K562 (cell line): ENCODE results near the gene RNF217. TPM values are rescaled to one million over a fixed set of nuclear protein-coding genes. Genes with fewer than 3 reads are reported as not detected.
A peak's percentile ranks its signal among the peaks of the same experiment; 100 is the strongest.

Experiments
- ATAC-seq: fragments of 200-7000 bp; cut with Tn5 transposase; 3 replicates; pipeline ENCODE4 v1.9.1; 2020; ENCODE audit warnings: moderate library complexity
- BruUV-seq: library from RNA; stranded (reverse); fragments of 400-500 nt; replicated peaks from 2 replicates; lab custom pipeline; 2021; lab: Mats Ljungman, UMichigan
- CTCF ChIA-PET: fragments of 300-600 bp; formaldehyde crosslinking; extraction: SDS; loops from one replicate; lab custom pipeline; 2021; ENCODE audit warnings: low intra/inter-chr PET ratio; lab: Yijun Ruan, JAX
- POLR2A ChIA-PET: fragments of 300-600, 350-650 bp; sonication (Branson Sonifier 250); formaldehyde crosslinking; extraction: SDS; loops from one replicate; lab custom pipeline; 2021; ENCODE audit warnings: antibody characterized with exemption, inconsistent platforms; lab: Yijun Ruan, JAX
- DNase-seq, 4 experiments: peaks; one replicate each; pipeline versions ENCODE4 v3.0.0 to v3.0.0-alpha.2; 2011 to 2018; ENCODE audit warnings: low spot score in 3 of 4, mixed read lengths in 3 of 4; ENCODE audit errors: extremely low read depth in 1 of 4
- FAIRE-seq: peaks from 2 replicates; lab custom pipeline; 2011; peaks lifted over from hg19 to GRCh38; lab: Jason Lieb, UNC
- H2AFZ ChIP-seq: 2 replicates; pipeline ENCODE4 v1.6.0; 2011; ENCODE audit warnings: low read depth, low read length, control low read depth, inconsistent platforms
- H3K27ac ChIP-seq: fragments of 200-600 bp; 3 replicates; pipeline ENCODE4 v1.8.0; 2011; ENCODE audit warnings: low read depth, mild to moderate bottlenecking, control low read depth, inconsistent platforms, low read length, moderate library complexity, mixed read lengths; ENCODE audit errors: extremely low read depth
- H3K27me3 ChIP-seq, 2 experiments: fragments of 300-600 bp in 1 of 2; 2 replicates in 1 of 2; 3 replicates in 1 of 2; pipeline versions ENCODE4 v1.6.0 to v1.8.0; 2011; ENCODE audit warnings: inconsistent platforms in 2 of 2, low read length in 2 of 2, mild to moderate bottlenecking in 1 of 2, mixed read lengths in 1 of 2, moderate library complexity in 1 of 2; ENCODE audit not compliant: control insufficient read depth in 2 of 2, insufficient read depth in 2 of 2
- H3K36me3 ChIP-seq: fragments of 300-600 bp; 3 replicates; pipeline ENCODE4 v1.8.0; 2011; ENCODE audit warnings: mild to moderate bottlenecking, low read length, inconsistent platforms; ENCODE audit not compliant: control insufficient read depth, insufficient read depth
- H3K4me1 ChIP-seq, 2 experiments: fragments of 200-600 bp in 1 of 2; replicated peaks in 1 of 2; 2 replicates in 1 of 2; 3 replicates in 1 of 2; pipeline versions ENCODE4 v1.5.1 to v1.8.0; 2011; ENCODE audit warnings: inconsistent platforms in 2 of 2, low read length in 2 of 2, mild to moderate bottlenecking in 1 of 2, mixed read lengths in 1 of 2, moderate library complexity in 1 of 2; ENCODE audit not compliant: control insufficient read depth in 2 of 2, insufficient read depth in 2 of 2
- H3K4me2 ChIP-seq: 2 replicates; pipeline ENCODE4 v1.6.1; 2011; ENCODE audit warnings: low read length, control low read depth, inconsistent platforms, mixed read lengths; ENCODE audit not compliant: insufficient read depth
- H3K4me3 ChIP-seq: fragments of 200-600 bp; sonication (generic), shearing (Covaris generic); 2 replicates; pipeline ENCODE4 v1.5.1; 2016; ENCODE audit warnings: control low read depth, inconsistent platforms
- H3K79me2 ChIP-seq: fragments of 200-600 bp; 3 replicates; pipeline ENCODE4 v1.8.0; 2011; ENCODE audit warnings: low read length, inconsistent platforms; ENCODE audit not compliant: control insufficient read depth, insufficient read depth
- H3K9ac ChIP-seq, 2 experiments: 2 replicates each; pipeline versions ENCODE4 v1.6.0 to v1.6.1; 2011; ENCODE audit warnings: low read depth in 2 of 2, low read length in 2 of 2, control low read depth in 1 of 2, inconsistent platforms in 1 of 2, mild to moderate bottlenecking in 1 of 2, mixed read lengths in 1 of 2; ENCODE audit not compliant: insufficient read depth in 1 of 2
- H3K9me1 ChIP-seq: one replicate; pipeline ENCODE4 v1.6.0; 2011; ENCODE audit warnings: inconsistent platforms, mild to moderate bottlenecking, low read length, moderate library complexity; ENCODE audit not compliant: control insufficient read depth, insufficient read depth
- H3K9me3 ChIP-seq: replicated peaks from 2 replicates; pipeline ENCODE4 v1.5.1; 2011; ENCODE audit warnings: low read depth, low read length, inconsistent platforms; ENCODE audit not compliant: control insufficient read depth, insufficient read depth
- H4K20me1 ChIP-seq: replicated peaks from 2 replicates; pipeline ENCODE4 v1.6.1; 2011; ENCODE audit warnings: low read length, inconsistent platforms, mixed read lengths; ENCODE audit not compliant: control insufficient read depth, insufficient read depth
- ETV5 ChIP-seq: sonication (generic); formaldehyde crosslinking; IDR thresholded peaks from 2 replicates; pipeline ENCODE4 v1.4.0; 2020; ENCODE audit warnings: low read depth, mild to moderate bottlenecking, missing genetic modification reagents
- GATAD2B ChIP-seq: fragments of 450-650 bp; IDR thresholded peaks from 2 replicates; pipeline ENCODE4 v1.6.1; 2017; ENCODE audit warnings: mild to moderate bottlenecking, borderline replicate concordance
- HSF4 ChIP-seq: fragments of 250-450 bp; sonication (Bioruptor Pico); IDR thresholded peaks from 2 replicates; pipeline ENCODE4 v2.1.2; 2022; ENCODE audit warnings: mild to moderate bottlenecking, moderate library complexity, borderline replicate concordance
- MEF2A ChIP-seq: IDR thresholded peaks from 2 replicates; pipeline ENCODE4 v1.6.1; 2011; ENCODE audit warnings: low read depth, mild to moderate bottlenecking, low read length, moderate library complexity; ENCODE audit not compliant: control insufficient read depth
- RBM15 ChIP-seq: fragments of 200-400 bp; formaldehyde crosslinking; IDR thresholded peaks from 2 replicates; pipeline ENCODE4 v1.6.1; 2018; ENCODE audit warnings: mild to moderate bottlenecking, low read length, moderate library complexity; ENCODE audit not compliant: insufficient read depth
- TFAM ChIP-seq: fragments of 250-450 bp; sonication (Bioruptor Pico); conservative IDR thresholded peaks from 2 replicates; pipeline ENCODE4 v1.5.0; 2021; ENCODE audit warnings: mild to moderate bottlenecking, moderate library complexity
- ZNF311 ChIP-seq: fragments of 250-450 bp; sonication (Bioruptor Pico); IDR thresholded peaks from 2 replicates; pipeline ENCODE4 v1.4.0; 2020; ENCODE audit warnings: mild to moderate bottlenecking, moderate library complexity
- WGBS: fragments of 100-300 bp; shearing (Covaris generic); methylation state at CpG from one replicate; pipeline ENCODE4 v1.1.6; 2016; ENCODE audit warnings: low coverage, mixed read lengths; ENCODE audit not compliant: insufficient coverage; ENCODE audit errors: missing lambda C conversion rate; 5-methylcytosine and 5-hydroxymethylcytosine counted together
- in situ Hi-C: fragments of 300-500 bp; cut with MboI; formaldehyde crosslinking; loops from 4 replicates; pipeline ENCODE4 v1.15.0; 2018; ENCODE audit warnings: inconsistent platforms, mixed read lengths
- intact Hi-C: fragments of 100-400 bp; cut with micrococcal nuclease; formaldehyde crosslinking; loops from 2 replicates; pipeline ENCODE4 v1.14.2; 2022
- polyA plus RNA-seq, 8 experiments: library from polyadenylated mRNA; depleted of rRNA in 4 of 8; stranded (reverse) in 5 of 8; unstranded in 3 of 8; fragments of >200 nt; fragmentation: Nextera tagmentation in 2 of 8; fragmentation: Illumina TruSeq in 1 of 8; extraction: Ambion mirVana in 2 of 8; extraction: Trizol in 1 of 8; gene quantifications; 2 replicates each; pipeline versions ENCODE4 v1.2.1 to v1.2.3, GENCODE V29; 2011 to 2014; ENCODE audit warnings: inconsistent platforms in 1 of 8, missing spikeins in 1 of 8
- total RNA-seq, 7 experiments: library from RNA; depleted of rRNA in 6 of 7; stranded (reverse); fragments of >200 nt in 6 of 7; fragmentation: Illumina TruSeq in 2 of 7; extraction: Trizol in 2 of 7; gene quantifications; 2 replicates each; pipeline versions ENCODE4 v1.2.1 to v1.2.3, GENCODE V29; 2011 to 2021; ENCODE audit warnings: low replicate concordance in 1 of 7
- TF ChIP-seq, protein P1 (sequence below): fragments of 250-450 bp; sonication (Bioruptor Pico); IDR thresholded peaks from 2 replicates; pipeline ENCODE4 v1.5.0; 2020; ENCODE audit warnings: mild to moderate bottlenecking, borderline replicate concordance
- TF ChIP-seq, protein P2 (sequence below): sonication (generic); formaldehyde crosslinking; IDR thresholded peaks from 2 replicates; pipeline ENCODE4 v1.8.1; 2023; ENCODE audit warnings: mild to moderate bottlenecking, missing genetic modification reagents
- TF ChIP-seq, protein P3 (sequence below), 2 experiments: fragments of 450-650 bp; IDR thresholded peaks; 2 replicates each; pipeline ENCODE4 v1.6.1; 2016
- TF ChIP-seq, protein P4 (sequence below): sonication (generic); formaldehyde crosslinking; IDR thresholded peaks from 2 replicates; pipeline ENCODE4 v1.5.0; 2020; ENCODE audit warnings: missing genetic modification reagents
- TF ChIP-seq, protein P5 (sequence below): sonication (generic); formaldehyde crosslinking; IDR thresholded peaks from 2 replicates; pipeline ENCODE4 v1.8.0; 2022; ENCODE audit warnings: mild to moderate bottlenecking, missing genetic modification reagents, borderline replicate concordance

RNF217 gene
- total and polyA plus RNA-seq, 9 of the 15 experiments (the other 6 are each of a cell fraction or from before 2014, with no cell fraction given) = 2.9 to 25.6 (median 12.0) TPM

DNA sequence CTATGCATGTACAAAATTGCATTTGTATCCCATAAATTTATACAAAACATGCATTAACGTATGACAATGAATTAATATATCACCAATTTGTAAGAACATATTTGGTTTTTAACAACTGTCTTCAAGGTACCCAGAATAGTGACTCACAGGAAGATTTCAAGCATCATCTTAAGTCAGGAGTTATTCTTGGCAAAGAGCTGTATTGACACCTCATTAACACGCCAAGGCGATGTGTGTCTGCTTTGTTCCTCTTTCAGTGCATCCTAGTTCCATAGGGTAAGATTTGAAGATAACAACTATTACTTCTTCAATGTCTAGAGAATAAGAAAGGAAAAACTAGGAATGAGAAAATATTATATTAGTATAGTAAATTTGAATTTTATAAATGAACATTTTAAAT is 155.6 kb downstream of the RNF217 start (continued):
- TF ChIP-seq, protein P1, sequence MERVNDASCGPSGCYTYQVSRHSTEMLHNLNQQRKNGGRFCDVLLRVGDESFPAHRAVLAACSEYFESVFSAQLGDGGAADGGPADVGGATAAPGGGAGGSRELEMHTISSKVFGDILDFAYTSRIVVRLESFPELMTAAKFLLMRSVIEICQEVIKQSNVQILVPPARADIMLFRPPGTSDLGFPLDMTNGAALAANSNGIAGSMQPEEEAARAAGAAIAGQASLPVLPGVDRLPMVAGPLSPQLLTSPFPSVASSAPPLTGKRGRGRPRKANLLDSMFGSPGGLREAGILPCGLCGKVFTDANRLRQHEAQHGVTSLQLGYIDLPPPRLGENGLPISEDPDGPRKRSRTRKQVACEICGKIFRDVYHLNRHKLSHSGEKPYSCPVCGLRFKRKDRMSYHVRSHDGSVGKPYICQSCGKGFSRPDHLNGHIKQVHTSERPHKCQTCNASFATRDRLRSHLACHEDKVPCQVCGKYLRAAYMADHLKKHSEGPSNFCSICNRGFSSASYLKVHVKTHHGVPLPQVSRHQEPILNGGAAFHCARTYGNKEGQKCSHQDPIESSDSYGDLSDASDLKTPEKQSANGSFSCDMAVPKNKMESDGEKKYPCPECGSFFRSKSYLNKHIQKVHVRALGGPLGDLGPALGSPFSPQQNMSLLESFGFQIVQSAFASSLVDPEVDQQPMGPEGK (CRISPR knock-in tag) = no peak
- no peak for TF ChIP-seq HSF4 (CRISPR knock-in tag)
- no peak for TF ChIP-seq ETV5
- no peak for TF ChIP-seq TFAM (CRISPR knock-in tag)
- TF ChIP-seq, all 486 proteins: peak for 0

DNA sequence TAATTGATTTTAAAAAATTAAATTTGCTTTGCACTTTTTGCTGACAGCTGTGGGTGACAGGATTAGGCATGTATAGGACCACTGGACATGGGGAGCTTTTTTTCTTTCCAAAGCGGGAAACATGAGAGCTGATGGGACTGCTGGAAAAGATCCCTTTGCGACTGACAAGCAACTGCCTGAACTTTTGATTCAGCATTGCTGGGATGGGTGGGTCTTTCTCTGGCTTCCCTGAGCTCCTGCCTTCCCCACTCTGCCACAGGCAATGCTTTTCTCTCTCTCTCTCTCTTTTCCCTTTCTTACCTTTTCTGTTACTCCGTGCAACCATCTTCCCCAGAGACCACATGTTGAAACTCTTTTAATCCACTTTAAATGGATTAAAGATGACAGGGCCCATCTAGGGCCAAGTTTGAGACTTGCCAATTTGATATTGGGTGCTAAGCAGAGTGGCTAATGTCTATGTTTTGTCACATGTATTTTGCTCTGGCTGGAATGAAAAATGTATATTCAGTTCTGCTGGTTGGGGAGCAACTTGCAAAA is 157.9 kb downstream of the RNF217 start:
- DNase-seq (no peak), ATAC-seq (no peak), FAIRE-seq (no peak)
- no peaks in the 10 kb centered on the region for H3K79me2 ChIP-seq
- BruUV-seq = no TSS peak
- H3K9ac ChIP-seq = no peak overlapping the region
- no peak overlapping the region for H3K27ac ChIP-seq
- ChIA-PET CTCF (no interaction called here), POLR2A (no interaction called here)
- peaks cover 0 to 6% of the 10 kb centered on the region in 2 experiments; a peak in 2 of 5 replicates for H3K4me1 ChIP-seq
- no peaks in the 10 kb centered on the region for H3K9me3 ChIP-seq
- 0 out of 2 replicates have a peak overlapping the region, but pooled peaks have one; percentile 16 for H2AFZ ChIP-seq
- no peaks in the 10 kb centered on the region for H3K36me3 ChIP-seq
- 53% methylated on average over 3 of the region's 3 CpGs for WGBS
- H3K4me2 ChIP-seq = no peak overlapping the region
- no peaks in the 10 kb centered on the region for H3K27me3 ChIP-seq
- intact Hi-C loops (no loop called here), in situ Hi-C loops (no loop called here)
- H3K9me1 ChIP-seq = no peaks in the 10 kb centered on the region
- H4K20me1 ChIP-seq = no peaks in the 10 kb centered on the region
- no peak overlapping the region for H3K4me3 ChIP-seq
- TF ChIP-seq, protein P2, sequence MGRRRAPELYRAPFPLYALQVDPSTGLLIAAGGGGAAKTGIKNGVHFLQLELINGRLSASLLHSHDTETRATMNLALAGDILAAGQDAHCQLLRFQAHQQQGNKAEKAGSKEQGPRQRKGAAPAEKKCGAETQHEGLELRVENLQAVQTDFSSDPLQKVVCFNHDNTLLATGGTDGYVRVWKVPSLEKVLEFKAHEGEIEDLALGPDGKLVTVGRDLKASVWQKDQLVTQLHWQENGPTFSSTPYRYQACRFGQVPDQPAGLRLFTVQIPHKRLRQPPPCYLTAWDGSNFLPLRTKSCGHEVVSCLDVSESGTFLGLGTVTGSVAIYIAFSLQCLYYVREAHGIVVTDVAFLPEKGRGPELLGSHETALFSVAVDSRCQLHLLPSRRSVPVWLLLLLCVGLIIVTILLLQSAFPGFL (CRISPR knock-in tag) = no peak
- TF ChIP-seq MEF2A = no peak
- TF ChIP-seq, protein P3, sequence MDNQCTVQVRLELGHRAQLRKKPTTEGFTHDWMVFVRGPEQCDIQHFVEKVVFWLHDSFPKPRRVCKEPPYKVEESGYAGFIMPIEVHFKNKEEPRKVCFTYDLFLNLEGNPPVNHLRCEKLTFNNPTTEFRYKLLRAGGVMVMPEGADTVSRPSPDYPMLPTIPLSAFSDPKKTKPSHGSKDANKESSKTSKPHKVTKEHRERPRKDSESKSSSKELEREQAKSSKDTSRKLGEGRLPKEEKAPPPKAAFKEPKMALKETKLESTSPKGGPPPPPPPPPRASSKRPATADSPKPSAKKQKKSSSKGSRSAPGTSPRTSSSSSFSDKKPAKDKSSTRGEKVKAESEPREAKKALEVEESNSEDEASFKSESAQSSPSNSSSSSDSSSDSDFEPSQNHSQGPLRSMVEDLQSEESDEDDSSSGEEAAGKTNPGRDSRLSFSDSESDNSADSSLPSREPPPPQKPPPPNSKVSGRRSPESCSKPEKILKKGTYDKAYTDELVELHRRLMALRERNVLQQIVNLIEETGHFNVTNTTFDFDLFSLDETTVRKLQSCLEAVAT (IDR thresholded peaks at IDR 0.05) = no peak
- TF ChIP-seq, protein P4, sequence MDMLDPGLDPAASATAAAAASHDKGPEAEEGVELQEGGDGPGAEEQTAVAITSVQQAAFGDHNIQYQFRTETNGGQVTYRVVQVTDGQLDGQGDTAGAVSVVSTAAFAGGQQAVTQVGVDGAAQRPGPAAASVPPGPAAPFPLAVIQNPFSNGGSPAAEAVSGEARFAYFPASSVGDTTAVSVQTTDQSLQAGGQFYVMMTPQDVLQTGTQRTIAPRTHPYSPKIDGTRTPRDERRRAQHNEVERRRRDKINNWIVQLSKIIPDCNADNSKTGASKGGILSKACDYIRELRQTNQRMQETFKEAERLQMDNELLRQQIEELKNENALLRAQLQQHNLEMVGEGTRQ (CRISPR knock-in tag) = no peak
- TF ChIP-seq, protein P5, sequence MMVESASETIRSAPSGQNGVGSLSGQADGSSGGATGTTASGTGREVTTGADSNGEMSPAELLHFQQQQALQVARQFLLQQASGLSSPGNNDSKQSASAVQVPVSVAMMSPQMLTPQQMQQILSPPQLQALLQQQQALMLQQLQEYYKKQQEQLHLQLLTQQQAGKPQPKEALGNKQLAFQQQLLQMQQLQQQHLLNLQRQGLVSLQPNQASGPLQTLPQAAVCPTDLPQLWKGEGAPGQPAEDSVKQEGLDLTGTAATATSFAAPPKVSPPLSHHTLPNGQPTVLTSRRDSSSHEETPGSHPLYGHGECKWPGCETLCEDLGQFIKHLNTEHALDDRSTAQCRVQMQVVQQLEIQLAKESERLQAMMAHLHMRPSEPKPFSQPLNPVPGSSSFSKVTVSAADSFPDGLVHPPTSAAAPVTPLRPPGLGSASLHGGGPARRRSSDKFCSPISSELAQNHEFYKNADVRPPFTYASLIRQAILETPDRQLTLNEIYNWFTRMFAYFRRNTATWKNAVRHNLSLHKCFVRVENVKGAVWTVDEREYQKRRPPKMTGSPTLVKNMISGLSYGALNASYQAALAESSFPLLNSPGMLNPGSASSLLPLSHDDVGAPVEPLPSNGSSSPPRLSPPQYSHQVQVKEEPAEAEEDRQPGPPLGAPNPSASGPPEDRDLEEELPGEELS = no peak
- no peak for TF ChIP-seq GATAD2B
- TF ChIP-seq ZNF311 (CRISPR knock-in tag) = no peak
- no peak for TF ChIP-seq RBM15
